Measurements from ENCODE around the gene DYRK3. TPM values are rescaled to one million over a fixed set of nuclear protein-coding genes. Genes with fewer than 3 reads are reported as not detected.

DYRK3 gene
- total RNA-seq, 1 donor from 2014 or later, result 9.5 TPM

GRCh38 chr1:206693592-206693991 lies 58.3 kb downstream of the DYRK3 start:
- ATAC-seq (peak; percentile 63), DNase-seq (ENCODE audit: low spot score) (no peak)
- intact Hi-C loops (cut with DNase I), result no loop called here

DNA sequence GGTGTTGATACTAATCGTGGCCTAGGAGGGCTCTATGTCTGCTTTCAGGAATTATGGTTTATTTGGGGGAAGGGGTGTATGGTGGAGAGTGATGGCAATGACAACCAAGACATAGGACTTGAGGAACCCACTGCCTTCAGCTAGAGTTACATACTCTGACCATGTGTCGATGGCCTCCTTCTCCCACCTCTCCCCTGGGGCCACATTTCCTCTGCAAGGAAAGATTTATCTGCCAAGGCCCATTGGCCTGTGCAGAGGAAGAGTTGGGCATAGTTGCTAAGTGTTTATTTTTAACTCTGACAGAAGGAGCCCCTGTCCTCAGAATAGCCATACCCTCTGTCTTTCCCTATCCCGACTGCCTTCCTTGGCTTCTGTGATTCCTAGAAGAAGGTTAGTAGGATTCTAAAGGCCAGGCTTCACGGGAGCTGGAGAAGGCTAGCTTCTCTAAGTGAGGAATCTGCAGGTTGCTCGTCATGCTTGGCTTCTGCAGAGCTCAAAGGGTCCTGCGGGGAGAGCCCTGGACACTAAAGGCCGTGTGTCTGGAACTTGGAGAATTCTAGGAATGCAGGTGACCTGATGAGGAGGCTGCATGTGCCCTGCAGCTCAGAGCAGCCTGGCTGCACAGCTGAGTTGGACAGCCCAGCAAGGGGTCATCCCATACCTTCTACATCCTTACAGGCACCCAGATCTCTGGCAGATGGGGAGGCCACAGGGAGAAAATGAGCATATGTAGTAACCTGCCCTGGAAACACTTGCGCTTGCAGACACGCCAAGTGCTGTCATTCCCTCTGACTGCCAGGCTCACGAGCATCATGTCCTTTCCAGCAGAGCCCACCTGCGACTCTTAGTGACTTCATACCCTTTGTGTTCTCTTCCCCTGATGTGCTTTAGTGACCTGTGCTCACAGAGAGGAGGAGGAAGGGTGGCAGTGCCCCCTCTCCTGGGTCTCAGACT lies 59.1 kb downstream of the DYRK3 start:
- no peak for ATAC-seq
- intact Hi-C loops (cut with DNase I), result no loop called here
- DNase-seq (ENCODE audit: low spot score), result no peak

- no peak for ATAC-seq
- DNase-seq (ENCODE audit: low spot score), result no peak
- intact Hi-C loops (cut with DNase I), result no loop called here
Observed at GRCh38 chr1:206695733-206696132, 60.4 kb downstream of the DYRK3 start.

GRCh38 chr1:206696812-206697585 lies 61.7 kb downstream of the DYRK3 start:
- DNase-seq (ENCODE audit: low spot score) (no peak), ATAC-seq (no peak)
- intact Hi-C loops (cut with DNase I), result no loop called here

DNA sequence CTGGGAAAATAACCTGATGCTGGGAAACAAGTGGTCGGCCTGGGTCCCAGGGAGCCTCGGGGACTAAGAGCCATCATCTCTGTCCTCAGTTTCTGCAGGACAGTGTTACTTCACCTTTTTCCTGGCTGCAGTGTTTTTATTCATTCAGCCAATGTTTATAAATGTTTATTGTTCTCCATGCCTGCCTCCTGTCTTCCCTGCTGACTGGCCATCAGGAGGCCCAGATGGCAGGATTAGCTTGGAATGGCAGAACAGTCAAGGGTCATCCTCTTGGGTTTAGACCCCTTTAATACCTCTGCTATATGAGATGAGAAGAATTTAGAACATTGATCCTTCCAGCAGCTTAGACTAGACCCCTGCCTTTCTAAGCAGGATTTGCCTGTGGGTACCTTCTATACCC lies 62.7 kb downstream of the DYRK3 start:
- no peak for ATAC-seq
- no peak for DNase-seq (ENCODE audit: low spot score)
- intact Hi-C loops (cut with DNase I), result no loop called here

Other genes starting within 250 kb of the DYRK3 start
- 4.1 TPM for gene IKBKE, start 165.1 kb upstream of the DYRK3 start, total RNA-seq
- gene RASSF5, start 128.0 kb upstream of the DYRK3 start, total RNA-seq, result 53.0 TPM
- gene EIF2D, start 23.1 kb upstream of the DYRK3 start, total RNA-seq, result 54.1 TPM
- 56.3 TPM for gene MAPKAPK2, start 49.4 kb downstream of the DYRK3 start, total RNA-seq
- gene IL19, start 135.2 kb downstream of the DYRK3 start, total RNA-seq, result not detected
- gene IL10, start 137.0 kb downstream of the DYRK3 start, total RNA-seq, result 1.1 TPM
- gene IL20, start 230.1 kb downstream of the DYRK3 start, total RNA-seq, result not detected

Data from sciatic nerve (tissue), 2 donors.